ENCODE measurements around the gene TUBA3C.

Gene TUBA3C

GRCh38 chr13:19161308-19161707 is 20.3 kb downstream of the TUBA3C start:
- no peak overlapping the region for H3K27ac ChIP-seq (ENCODE audit: low read depth, low read length)
- H3K36me3 ChIP-seq (ENCODE audit: insufficient read depth, low read length) = no peaks in the 10 kb centered on the region
- H3K27me3 ChIP-seq (ENCODE audit: insufficient read depth, low read length) = no peaks in the 10 kb centered on the region
- no peaks in the 10 kb centered on the region for H3K79me2 ChIP-seq (ENCODE audit: control insufficient read depth, insufficient read depth, low read length, unreplicated experiment)
- no peaks in the 10 kb centered on the region for H3K4me1 ChIP-seq (ENCODE audit: control insufficient read depth, insufficient read depth, low read length, unreplicated experiment)
- no peak overlapping the region for H2AFZ ChIP-seq (ENCODE audit: low read length, unreplicated experiment)
- no peak overlapping the region for H3K4me3 ChIP-seq (ENCODE audit: low read depth, low read length)

- no peaks in the 10 kb centered on the region for H3K79me2 ChIP-seq (ENCODE audit: control insufficient read depth, insufficient read depth, low read length, unreplicated experiment)
- no peak overlapping the region for H2AFZ ChIP-seq (ENCODE audit: low read length, unreplicated experiment)
- no peaks in the 10 kb centered on the region for H3K4me1 ChIP-seq (ENCODE audit: control insufficient read depth, insufficient read depth, low read length, unreplicated experiment)
- no peak overlapping the region for H3K4me3 ChIP-seq (ENCODE audit: low read depth, low read length)
- H3K36me3 ChIP-seq (ENCODE audit: insufficient read depth, low read length) = no peaks in the 10 kb centered on the region
- no peaks in the 10 kb centered on the region for H3K27me3 ChIP-seq (ENCODE audit: insufficient read depth, low read length)
- no peak overlapping the region for H3K27ac ChIP-seq (ENCODE audit: low read depth, low read length)
These were observed 21.7 kb downstream of the TUBA3C start for GRCh38 chr13:19159761-19160420.

- Histone ChIP-seq H3K36me3 (ENCODE audit: insufficient read depth, low read length) (no peaks in the 10 kb centered on the region), H3K4me3 (ENCODE audit: low read depth, low read length) (no peak overlapping the region), H2AFZ (ENCODE audit: low read length, unreplicated experiment) (no peak overlapping the region), H3K27me3 (ENCODE audit: insufficient read depth, low read length) (no peaks in the 10 kb centered on the region), H3K79me2 (ENCODE audit: control insufficient read depth, insufficient read depth, low read length, unreplicated experiment) (no peaks in the 10 kb centered on the region), H3K4me1 (ENCODE audit: control insufficient read depth, insufficient read depth, low read length, unreplicated experiment) (no peaks in the 10 kb centered on the region), H3K27ac (ENCODE audit: low read depth, low read length) (no peak overlapping the region)
These were observed 22.4 kb downstream of the TUBA3C start for GRCh38 chr13:19159181-19159580.

GRCh38 chr13:19158526-19159174 is 23.0 kb downstream of the TUBA3C start:
- no peaks in the 10 kb centered on the region for H3K27me3 ChIP-seq (ENCODE audit: insufficient read depth, low read length)
- H3K4me3 ChIP-seq (ENCODE audit: low read depth, low read length) = no peak overlapping the region
- no peaks in the 10 kb centered on the region for H3K79me2 ChIP-seq (ENCODE audit: control insufficient read depth, insufficient read depth, low read length, unreplicated experiment)
- no peak overlapping the region for H3K27ac ChIP-seq (ENCODE audit: low read depth, low read length)
- H2AFZ ChIP-seq (ENCODE audit: low read length, unreplicated experiment) = no peak overlapping the region
- no peaks in the 10 kb centered on the region for H3K36me3 ChIP-seq (ENCODE audit: insufficient read depth, low read length)
- no peaks in the 10 kb centered on the region for H3K4me1 ChIP-seq (ENCODE audit: control insufficient read depth, insufficient read depth, low read length, unreplicated experiment)

- no peak overlapping the region for H2AFZ ChIP-seq (ENCODE audit: low read length, unreplicated experiment)
- H3K36me3 ChIP-seq (ENCODE audit: insufficient read depth, low read length) = no peaks in the 10 kb centered on the region
- no peak overlapping the region for H3K4me3 ChIP-seq (ENCODE audit: low read depth, low read length)
- H3K79me2 ChIP-seq (ENCODE audit: control insufficient read depth, insufficient read depth, low read length, unreplicated experiment) = no peaks in the 10 kb centered on the region
- H3K27ac ChIP-seq (ENCODE audit: low read depth, low read length) = no peak overlapping the region
- H3K4me1 ChIP-seq (ENCODE audit: control insufficient read depth, insufficient read depth, low read length, unreplicated experiment) = no peaks in the 10 kb centered on the region
- H3K27me3 ChIP-seq (ENCODE audit: insufficient read depth, low read length) = no peaks in the 10 kb centered on the region
These were observed 23.6 kb downstream of the TUBA3C start for GRCh38 chr13:19158006-19158405.

- Histone ChIP-seq H3K4me1 (ENCODE audit: control insufficient read depth, insufficient read depth, low read length, unreplicated experiment) (no peaks in the 10 kb centered on the region), H3K4me3 (ENCODE audit: low read depth, low read length) (no peak overlapping the region), H3K27me3 (ENCODE audit: insufficient read depth, low read length) (no peaks in the 10 kb centered on the region), H3K27ac (ENCODE audit: low read depth, low read length) (no peak overlapping the region), H3K79me2 (ENCODE audit: control insufficient read depth, insufficient read depth, low read length, unreplicated experiment) (no peaks in the 10 kb centered on the region), H2AFZ (ENCODE audit: low read length, unreplicated experiment) (no peak overlapping the region), H3K36me3 (ENCODE audit: insufficient read depth, low read length) (no peaks in the 10 kb centered on the region)
These were observed 24.2 kb downstream of the TUBA3C start for GRCh38 chr13:19157461-19157860.

GRCh38 chr13:19156013-19156825 is 25.4 kb downstream of the TUBA3C start:
- no peaks in the 10 kb centered on the region for H3K27me3 ChIP-seq (ENCODE audit: insufficient read depth, low read length)
- H3K79me2 ChIP-seq (ENCODE audit: control insufficient read depth, insufficient read depth, low read length, unreplicated experiment) = no peaks in the 10 kb centered on the region
- no peaks in the 10 kb centered on the region for H3K4me1 ChIP-seq (ENCODE audit: control insufficient read depth, insufficient read depth, low read length, unreplicated experiment)
- H2AFZ ChIP-seq (ENCODE audit: low read length, unreplicated experiment) = no peak overlapping the region
- no peak overlapping the region for H3K4me3 ChIP-seq (ENCODE audit: low read depth, low read length)
- no peaks in the 10 kb centered on the region for H3K36me3 ChIP-seq (ENCODE audit: insufficient read depth, low read length)
- no peak overlapping the region for H3K27ac ChIP-seq (ENCODE audit: low read depth, low read length)

GRCh38 chr13:19155321-19155861 is 26.2 kb downstream of the TUBA3C start:
- no peaks in the 10 kb centered on the region for H3K79me2 ChIP-seq (ENCODE audit: control insufficient read depth, insufficient read depth, low read length, unreplicated experiment)
- no peaks in the 10 kb centered on the region for H3K36me3 ChIP-seq (ENCODE audit: insufficient read depth, low read length)
- H3K4me1 ChIP-seq (ENCODE audit: control insufficient read depth, insufficient read depth, low read length, unreplicated experiment) = no peaks in the 10 kb centered on the region
- no peak overlapping the region for H3K27ac ChIP-seq (ENCODE audit: low read depth, low read length)
- no peak overlapping the region for H3K4me3 ChIP-seq (ENCODE audit: low read depth, low read length)
- H3K27me3 ChIP-seq (ENCODE audit: insufficient read depth, low read length) = no peaks in the 10 kb centered on the region
- no peak overlapping the region for H2AFZ ChIP-seq (ENCODE audit: low read length, unreplicated experiment)

GRCh38 chr13:19154843-19155242 is 26.8 kb downstream of the TUBA3C start:
- Histone ChIP-seq H3K4me1 (ENCODE audit: control insufficient read depth, insufficient read depth, low read length, unreplicated experiment) (no peaks in the 10 kb centered on the region), H3K4me3 (ENCODE audit: low read depth, low read length) (no peak overlapping the region), H3K36me3 (ENCODE audit: insufficient read depth, low read length) (no peaks in the 10 kb centered on the region), H3K27ac (ENCODE audit: low read depth, low read length) (no peak overlapping the region), H3K79me2 (ENCODE audit: control insufficient read depth, insufficient read depth, low read length, unreplicated experiment) (no peaks in the 10 kb centered on the region), H3K27me3 (ENCODE audit: insufficient read depth, low read length) (no peaks in the 10 kb centered on the region), H2AFZ (ENCODE audit: low read length, unreplicated experiment) (no peak overlapping the region)

- H3K36me3 ChIP-seq (ENCODE audit: insufficient read depth, low read length) = no peaks in the 10 kb centered on the region
- H3K27ac ChIP-seq (ENCODE audit: low read depth, low read length) = no peak overlapping the region
- H3K27me3 ChIP-seq (ENCODE audit: insufficient read depth, low read length) = no peaks in the 10 kb centered on the region
- H3K79me2 ChIP-seq (ENCODE audit: control insufficient read depth, insufficient read depth, low read length, unreplicated experiment) = no peaks in the 10 kb centered on the region
- H3K4me1 ChIP-seq (ENCODE audit: control insufficient read depth, insufficient read depth, low read length, unreplicated experiment) = no peaks in the 10 kb centered on the region
- no peak overlapping the region for H2AFZ ChIP-seq (ENCODE audit: low read length, unreplicated experiment)
- no peak overlapping the region for H3K4me3 ChIP-seq (ENCODE audit: low read depth, low read length)
These were observed 27.7 kb downstream of the TUBA3C start for GRCh38 chr13:19153782-19154450.

Data from ACC112 (cell line).